Measurements from ENCODE around the gene DTX3L.

- TF ChIP-seq CTCF (conservative IDR thresholded peaks at IDR 0.05) (no peak), ZFX (IDR thresholded peaks at IDR 0.05) (no peak)
Observed at GRCh38 chr3:122520861-122521260, 43.3 kb upstream of the DTX3L start.

Measured in C4-2B (cell line).